HG02852 (cell line): ENCODE data around the gene PCBP2.
A peak's percentile ranks its signal among the peaks of the same experiment; 100 is the strongest.

ENCODE experiments used
- ATAC-seq: cut with Tn5 transposase; IDR thresholded peaks from one replicate; pipeline ENCODE4 v1.9.1; 2021; ENCODE audit warnings: mild to moderate bottlenecking, moderate library complexity; ENCODE audit not compliant: unreplicated experiment

The PCBP2 gene

DNA sequence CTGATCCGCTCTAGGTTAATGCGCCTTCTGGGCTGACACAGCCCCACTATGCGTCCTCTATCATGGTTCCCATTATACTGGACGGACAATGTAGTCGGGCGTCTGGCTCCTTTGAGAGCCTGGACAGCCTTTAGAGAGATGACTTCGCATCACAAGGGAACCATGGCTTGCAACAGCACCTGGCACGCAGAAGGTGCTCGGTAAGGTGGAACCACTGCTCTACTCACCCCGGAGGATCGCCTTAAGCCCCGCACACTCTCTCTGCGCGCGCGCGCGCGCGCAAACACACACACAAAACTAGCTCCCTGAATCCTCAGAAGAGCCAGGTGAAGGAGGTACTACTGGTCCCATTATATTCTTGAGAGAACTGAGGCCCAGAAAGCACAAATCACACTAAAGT, 40.3 kb downstream of the PCBP2 start:
- ATAC-seq, result no peak

DNA sequence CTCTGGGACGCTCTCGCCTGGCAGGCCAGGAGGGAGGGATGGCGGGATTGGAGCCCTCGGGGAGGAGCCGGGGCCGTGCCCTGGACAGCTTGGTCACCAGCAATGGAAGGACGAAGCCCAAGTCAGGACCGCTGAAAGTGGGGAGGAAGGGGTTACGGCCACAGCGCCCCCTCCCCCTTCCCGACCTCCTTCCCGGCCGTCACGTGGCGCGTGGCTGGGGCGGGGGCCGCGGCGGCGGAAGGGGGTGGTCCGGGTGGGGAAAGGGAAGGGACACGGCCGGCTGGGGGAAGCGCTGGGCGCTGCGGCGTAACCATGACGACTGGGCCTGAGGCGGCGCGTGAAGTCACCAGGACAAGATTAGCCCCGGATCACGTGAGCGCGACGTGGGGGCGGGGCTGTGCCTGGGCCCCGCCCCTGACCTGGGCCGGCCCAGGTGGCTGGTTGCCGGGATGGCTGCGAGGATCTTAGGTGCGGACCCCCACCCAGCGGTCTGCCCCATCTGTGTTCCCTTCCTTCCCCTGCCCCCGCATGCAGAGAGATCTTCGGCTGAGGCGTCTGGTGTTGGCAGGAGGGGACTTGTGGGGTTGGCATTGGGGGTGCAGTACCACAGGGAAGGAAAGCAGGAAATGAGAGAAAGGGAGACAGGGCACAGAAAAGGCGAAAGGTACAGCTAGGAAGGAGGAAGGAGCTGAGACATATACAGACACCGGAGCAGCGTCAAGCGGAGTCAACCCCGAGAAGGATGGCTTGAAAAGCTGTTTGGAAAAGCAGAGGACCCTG, 41.1 kb downstream of the PCBP2 start:
- ATAC-seq, result peak; percentile 89

- no peak for ATAC-seq
These were observed 41.9 kb downstream of the PCBP2 start for GRCh38 chr12:53493610-53494391.

DNA sequence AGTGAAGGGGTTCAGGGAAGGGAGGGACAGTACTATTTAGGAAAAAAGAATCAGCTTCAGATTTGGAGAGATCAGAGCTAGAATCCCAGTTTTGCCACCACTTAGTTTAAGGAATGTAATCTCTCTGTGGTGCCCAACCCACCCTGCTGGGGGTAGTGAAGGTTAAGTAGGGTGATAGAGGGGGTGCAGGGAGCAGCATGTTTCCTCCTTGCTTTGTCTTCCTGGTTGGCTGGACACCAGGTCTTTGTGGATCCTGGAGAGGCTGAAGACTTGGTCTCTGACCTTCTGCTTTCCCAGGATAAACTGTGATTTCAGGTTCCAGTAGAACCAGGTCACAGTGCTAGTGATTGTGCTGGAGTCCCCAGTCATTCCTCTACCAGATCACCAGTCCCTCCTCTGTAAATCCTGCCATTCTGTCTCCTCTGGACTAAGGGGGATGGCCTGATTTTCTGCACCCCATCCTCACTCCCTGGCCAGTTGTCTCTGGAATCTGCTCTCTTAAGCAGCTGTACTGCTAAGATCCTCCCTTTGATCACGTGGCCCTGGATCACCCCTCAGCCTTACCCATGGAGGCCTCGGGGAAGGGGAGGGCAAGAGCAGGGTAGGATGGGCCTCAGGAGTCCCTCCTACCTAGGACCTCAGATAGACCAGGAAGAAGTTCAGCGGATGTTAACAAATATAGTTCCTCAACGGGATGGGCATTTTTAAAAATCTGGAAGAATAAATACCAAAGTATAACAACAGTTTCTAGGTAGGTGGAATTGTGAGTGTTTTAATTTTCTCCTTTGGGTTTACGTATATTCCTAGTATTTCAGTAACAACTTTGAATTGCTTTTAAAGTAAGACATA, 44.2 kb downstream of the PCBP2 start:
- no peak for ATAC-seq

- no peak for ATAC-seq
These were observed 44.8 kb downstream of the PCBP2 start for GRCh38 chr12:53496752-53497032.

GRCh38 chr12:53497461-53497860, 45.6 kb downstream of the PCBP2 start:
- ATAC-seq, result no peak

DNA sequence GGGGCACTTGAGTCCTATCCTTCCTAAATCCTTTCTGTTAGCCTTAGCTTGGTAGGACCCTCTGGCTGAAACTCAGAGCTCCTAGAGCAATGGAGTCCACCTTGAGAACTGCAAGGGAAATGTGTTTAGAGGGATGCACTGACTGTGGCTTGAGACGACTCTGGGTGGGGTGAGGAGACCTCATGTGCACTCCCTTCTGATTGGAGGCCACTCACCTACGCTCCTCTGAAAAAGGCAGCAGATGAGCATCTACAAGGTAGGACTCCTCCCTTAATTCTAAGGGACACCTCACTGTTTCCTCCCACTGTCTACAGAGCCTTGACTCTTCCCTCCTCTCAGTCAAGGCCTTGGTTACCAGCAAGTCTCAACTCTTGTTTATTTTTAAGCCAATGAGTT, 46.3 kb downstream of the PCBP2 start:
- no peak for ATAC-seq

DNA sequence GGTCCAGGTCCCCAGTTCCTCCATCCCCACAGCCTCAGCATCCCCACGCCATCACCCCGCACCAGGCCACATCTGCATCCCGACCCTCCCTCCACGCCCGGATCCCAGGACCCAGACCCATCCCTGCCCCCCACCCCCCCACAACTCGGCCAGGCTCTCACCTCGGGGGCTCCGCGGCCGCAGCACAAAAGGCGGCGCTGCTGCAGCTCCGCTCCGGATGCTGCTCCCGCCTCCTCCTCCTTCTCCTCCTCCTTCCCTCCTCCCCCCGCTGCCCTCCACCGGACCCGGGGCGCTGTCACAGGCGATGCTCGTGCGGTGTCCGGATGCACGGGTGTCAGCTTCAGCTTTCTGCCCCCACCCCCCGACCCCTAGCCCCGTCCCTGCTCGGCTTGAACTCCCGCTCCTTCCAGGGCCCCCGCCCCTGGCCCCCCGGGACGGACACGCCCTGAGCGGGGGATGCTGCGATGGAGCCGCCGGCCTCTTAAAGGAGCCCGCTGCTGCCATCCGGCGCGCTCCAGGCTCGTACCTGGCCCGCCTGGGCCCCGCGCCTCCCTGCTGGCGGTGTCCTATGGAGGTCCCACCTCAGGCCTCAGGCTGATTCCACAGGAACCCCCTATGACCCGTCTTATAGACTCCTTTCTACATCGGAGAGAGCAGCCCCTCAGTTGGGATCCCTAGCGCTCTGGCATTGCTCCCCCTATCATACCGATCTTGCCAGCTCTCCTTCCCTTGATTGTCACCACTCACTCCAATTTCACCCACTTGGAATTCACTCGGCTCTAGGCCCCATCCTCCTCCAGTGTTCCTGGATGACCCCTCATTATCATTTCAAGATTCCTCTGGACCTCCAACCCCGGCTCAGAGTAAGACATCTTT, 47.6 kb downstream of the PCBP2 start, which contains the start of gene MAP3K12:
TSS of gene MAP3K12 (minus strand) at position 193 of the 876 bp plus-strand sequence. CDS start 12,067 bp downstream, outside the sequence.
- no peak for ATAC-seq

- ATAC-seq, result no peak
These were observed 48.4 kb downstream of the PCBP2 start for GRCh38 chr12:53500142-53500775.

DNA sequence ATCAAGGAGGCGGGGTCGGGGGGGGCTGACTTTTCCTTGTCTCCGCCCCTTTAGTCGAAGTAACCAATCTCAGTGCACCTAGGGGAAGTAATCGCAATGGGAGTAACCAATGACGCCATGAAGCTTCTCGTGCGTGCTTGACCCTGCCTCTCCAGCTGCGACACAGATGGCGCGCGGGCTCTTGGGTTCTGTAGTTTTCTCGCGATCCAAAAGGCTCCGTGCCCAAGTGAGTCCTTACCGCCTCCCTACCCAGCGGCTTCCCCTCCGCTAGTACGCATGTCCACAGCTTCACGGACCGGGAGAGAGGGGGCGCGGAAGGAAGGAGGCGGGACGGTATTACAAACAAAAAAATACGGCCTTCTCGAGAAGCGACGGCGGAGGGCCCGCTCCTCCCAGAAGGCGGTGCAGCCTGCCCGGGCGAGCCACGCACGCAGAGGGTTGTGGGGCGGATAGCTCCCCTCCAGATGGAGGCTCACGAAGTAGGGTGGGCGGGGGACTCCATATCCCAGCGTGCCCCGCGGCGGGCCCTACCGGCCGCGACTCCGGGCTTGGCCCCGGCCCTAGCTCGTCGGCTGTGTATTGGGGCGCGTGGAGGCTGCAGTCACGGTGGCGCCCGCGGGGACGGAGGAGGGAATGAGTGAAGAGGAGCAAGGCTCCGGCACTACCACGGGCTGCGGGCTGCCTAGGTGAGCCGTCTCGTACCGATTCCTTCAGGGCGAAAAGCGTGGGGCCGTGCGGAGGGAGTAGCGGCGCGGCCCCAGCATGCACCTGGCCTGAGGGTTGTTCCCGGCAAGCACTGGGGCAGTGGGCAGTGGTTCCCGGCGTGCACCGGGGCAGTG, 49.1 kb downstream of the PCBP2 start, which contains the start of gene TARBP2:
TSS of gene TARBP2 (plus strand) at position 508 of the 839 bp plus-strand sequence. CDS start at position 634, 126 bp downstream.
- ATAC-seq, result peak; percentile 70

DNA sequence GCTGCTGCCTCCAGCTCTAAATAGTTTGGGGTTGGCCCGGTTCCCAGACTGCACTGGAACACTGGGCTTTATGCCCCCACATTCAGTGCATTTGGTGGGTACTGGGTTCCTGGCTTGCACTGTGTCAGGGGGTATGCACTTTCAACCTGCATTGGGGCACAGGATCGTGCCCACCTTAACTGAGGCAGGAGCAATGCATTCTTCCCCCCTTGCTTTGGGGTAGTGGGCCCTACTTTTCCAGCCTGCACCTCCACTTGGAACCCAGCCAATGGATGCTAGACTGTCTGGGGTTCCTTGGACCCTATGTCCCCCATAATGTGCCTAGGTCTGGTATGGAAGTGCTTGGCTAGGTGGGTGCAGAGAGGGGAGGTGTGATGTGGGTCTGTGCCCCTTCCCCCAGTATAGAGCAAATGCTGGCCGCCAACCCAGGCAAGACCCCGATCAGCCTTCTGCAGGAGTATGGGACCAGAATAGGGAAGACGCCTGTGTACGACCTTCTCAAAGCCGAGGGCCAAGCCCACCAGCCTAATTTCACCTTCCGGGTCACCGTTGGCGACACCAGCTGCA, 49.8 kb downstream of the PCBP2 start:
- no peak for ATAC-seq

GRCh38 chr12:53502331-53502730, 50.4 kb downstream of the PCBP2 start:
- ATAC-seq, result no peak

- no peak for ATAC-seq
These were observed 51.3 kb downstream of the PCBP2 start for GRCh38 chr12:53502983-53503728.

- ATAC-seq, result no peak
These were observed 52.4 kb downstream of the PCBP2 start for GRCh38 chr12:53504004-53504920.

GRCh38 chr12:53505086-53505485, 53.2 kb downstream of the PCBP2 start:
- ATAC-seq, result no peak

- no peak for ATAC-seq
These were observed 53.9 kb downstream of the PCBP2 start for GRCh38 chr12:53505555-53506449.
